Naive thymus-derived CD4-positive, alpha-beta T cell (primary cell): ENCODE results near the gene BPTF. TPM values are rescaled to one million over a fixed set of nuclear protein-coding genes. Genes with fewer than 3 reads are reported as not detected.
"Not testable (repeated sequence)": the region's sequence is repeated elsewhere in the genome, so short reads cannot be mapped to it uniquely, and the experiment has no call there.

Experiments
- ATAC-seq: fragments of 150-1000 bp; cut with Tn5 transposase; 2 replicates; pipeline ENCODE4 v1.10.0; 2021; ENCODE audit warnings: mild to moderate bottlenecking, moderate library complexity
- CTCF ChIA-PET: fragments of 350-600 bp; sonication (Branson Sonifier 250); formaldehyde crosslinking; loops from one replicate; lab custom pipeline; 2021; ENCODE audit warnings: antibody characterized with exemption; lab: Charles Lee
- POLR2A ChIA-PET: fragments of 350-600 bp; sonication (Branson Sonifier 250); formaldehyde crosslinking; loops from one replicate; lab custom pipeline; 2021; ENCODE audit warnings: antibody characterized with exemption, inconsistent platforms; lab: Charles Lee
- DNase-seq, 9 donors: peaks; one replicate each; pipeline versions ENCODE4 v3.0.0 to v3.0.0-alpha.2; 2020 to 2022; ENCODE audit warnings: mixed read lengths in 1 of 9
- H3K27ac ChIP-seq: one replicate; pipeline ENCODE4 v1.7.0; 2013; ENCODE audit warnings: mild to moderate bottlenecking, low read depth, low read length, moderate library complexity
- H3K27me3 ChIP-seq, 2 donors: one replicate each; pipeline ENCODE4 v1.7.0; 2013; ENCODE audit warnings: low read length in 2 of 2, mild to moderate bottlenecking in 2 of 2, moderate library complexity in 2 of 2; ENCODE audit not compliant: control insufficient read depth in 2 of 2, insufficient read depth in 2 of 2
- H3K36me3 ChIP-seq, 3 experiments: 1 replicate in 2 of 3; 2 replicates in 1 of 3; pipeline ENCODE4 v1.7.0; 2013; ENCODE audit warnings: low read length in 3 of 3, mild to moderate bottlenecking in 3 of 3, moderate library complexity in 1 of 3; ENCODE audit not compliant: insufficient read depth in 3 of 3, control insufficient read depth in 2 of 3
- H3K4me1 ChIP-seq, 2 donors: one replicate each; pipeline ENCODE4 v1.7.0; 2013; ENCODE audit warnings: low read length in 2 of 2, mild to moderate bottlenecking in 2 of 2, moderate library complexity in 1 of 2; ENCODE audit not compliant: control insufficient read depth in 2 of 2, insufficient read depth in 2 of 2
- H3K4me3 ChIP-seq: 2 replicates; pipeline ENCODE4 v1.7.0; 2013; ENCODE audit warnings: mild to moderate bottlenecking, low read length
- H3K9me3 ChIP-seq, 3 experiments: 1 replicate in 2 of 3; 2 replicates in 1 of 3; pipeline ENCODE4 v1.7.0; 2013; ENCODE audit warnings: low read length in 3 of 3; ENCODE audit not compliant: control insufficient read depth in 2 of 3
- H3K27ac Mint-ChIP-seq, 9 donors: one replicate each; pipeline ENCODE4 v1.8.0; 2020 to 2022; ENCODE audit warnings: mixed read lengths in 9 of 9, mild to moderate bottlenecking in 8 of 9, moderate library complexity in 5 of 9, inconsistent platforms in 2 of 9
- H3K27me3 Mint-ChIP-seq, 5 donors: one replicate each; pipeline ENCODE4 v1.8.0; 2021 to 2022; ENCODE audit warnings: mixed read lengths in 5 of 5, mild to moderate bottlenecking in 1 of 5
- H3K36me3 Mint-ChIP-seq, 5 donors: one replicate each; pipeline ENCODE4 v1.8.0; 2020 to 2022; ENCODE audit warnings: mixed read lengths in 5 of 5, mild to moderate bottlenecking in 3 of 5, inconsistent platforms in 1 of 5
- H3K4me1 Mint-ChIP-seq, 7 donors: one replicate each; pipeline ENCODE4 v1.8.0; 2020 to 2022; ENCODE audit warnings: mixed read lengths in 7 of 7, mild to moderate bottlenecking in 3 of 7, inconsistent platforms in 1 of 7
- H3K4me3 Mint-ChIP-seq, 10 donors: one replicate each; pipeline ENCODE4 v1.8.0; 2020 to 2022; ENCODE audit warnings: mild to moderate bottlenecking in 10 of 10, mixed read lengths in 10 of 10, moderate library complexity in 6 of 10, inconsistent platforms in 2 of 10
- H3K9me3 Mint-ChIP-seq, 11 donors: one replicate each; pipeline ENCODE4 v1.8.0; 2020 to 2022; ENCODE audit warnings: mixed read lengths in 11 of 11, mild to moderate bottlenecking in 4 of 11, inconsistent platforms in 1 of 11, moderate library complexity in 1 of 11
- intact Hi-C, 2 donors: fragments of 100-400 bp; cut with micrococcal nuclease; formaldehyde crosslinking; loops; one replicate each; pipeline ENCODE4 v1.15.1; 2023
- polyA plus RNA-seq, 2 donors: library from polyadenylated mRNA; unstranded; fragments of 300-500 nt; fragmentation: Illumina TruSeq; gene quantifications; one replicate each; pipeline ENCODE4 v1.2.3, GENCODE V29; 2021
- total RNA-seq, 6 experiments: library from RNA in 5 of 6; stranded (reverse) in 5 of 6; gene quantifications; 1 replicate in 5 of 6; 2 replicates in 1 of 6; pipeline ENCODE4 v1.2.3 and lab custom pipeline; 2021 to 2026

The BPTF gene
- total and polyA plus RNA-seq, 7 experiments from 2014 or later = 16.0 to 219 (median 149) TPM

- H3K36me3 Mint-ChIP-seq = peaks cover 12 to 27% (median 27%) of the 10 kb centered on the region in 5 donors
- ATAC-seq (no peak), DNase-seq (no peak)
- H3K27ac Mint-ChIP-seq = peak overlapping the region in 3 of 9 donors; percentile 25 to 68 (median 68)
- intact Hi-C loops = no loop called here
- Histone ChIP-seq H3K9me3 (no peaks in the 10 kb centered on the region), H3K27me3 (no peaks in the 10 kb centered on the region), H3K27ac (no peak overlapping the region), H3K4me1 (peaks cover 7 to 18% of the 10 kb centered on the region in 2 donors), H3K36me3 (peaks cover 0 to 13% (median 7%) of the 10 kb centered on the region in 3 experiments), H3K4me3 (no peak overlapping the region)
- H3K4me1 Mint-ChIP-seq = peaks cover 54 to 97% (median 81%) of the 10 kb centered on the region in 7 donors
- H3K4me3 Mint-ChIP-seq = peak overlapping the region in 5 of 10 donors; percentile 27 to 83 (median 54)
- CTCF ChIA-PET = no interaction called here
- POLR2A ChIA-PET = interaction anchor here (0.7 kb wide), 1 partner anchor 194 kb away, joined by 3 read pairs; no protein-coding TSS in a partner anchor
- peaks cover 0 to 3% (median 0%) of the 10 kb centered on the region in 11 donors for H3K9me3 Mint-ChIP-seq
- H3K27me3 Mint-ChIP-seq = no peaks in the 10 kb centered on the region
Measured at GRCh38 chr17:67853703-67854102, 28.4 kb downstream of the BPTF start.

GRCh38 chr17:67854378-67854777 lies 29.1 kb downstream of the BPTF start:
- Histone ChIP-seq H3K36me3 (peaks cover 0 to 13% (median 7%) of the 10 kb centered on the region in 3 experiments), H3K4me3 (no peak overlapping the region), H3K27me3 (no peaks in the 10 kb centered on the region), H3K9me3 (no peaks in the 10 kb centered on the region), H3K4me1 (peaks cover 7 to 19% of the 10 kb centered on the region in 2 donors), H3K27ac (no peak overlapping the region)
- Mint-ChIP-seq H3K27me3 (no peaks in the 10 kb centered on the region), H3K9me3 (peaks cover 0 to 3% (median 0%) of the 10 kb centered on the region in 11 donors), H3K27ac (peak overlapping the region; percentile 12 to 69 (median 39)), H3K4me3 (peak overlapping the region in 9 of 10 donors; percentile 15 to 83 (median 47)), H3K36me3 (peaks cover 12 to 24% (median 20%) of the 10 kb centered on the region in 5 donors), H3K4me1 (peaks cover 51 to 95% (median 80%) of the 10 kb centered on the region in 7 donors)
- ChIA-PET CTCF (interaction anchor here (0.5 kb wide), 2 partner anchors 23 to 147 kb away, joined by 3 to 5 read pairs; no protein-coding TSS in a partner anchor), POLR2A (interaction anchor here (1.0 kb wide), 1 partner anchor 87 kb away, joined by 3 read pairs; no protein-coding TSS in a partner anchor)
- no peak for DNase-seq
- no peak for ATAC-seq
- intact Hi-C loops = no loop called here

- H3K27ac Mint-ChIP-seq = peak overlapping the region; percentile 16 to 91 (median 69)
- H3K4me1 ChIP-seq = peaks cover 13 to 27% of the 10 kb centered on the region in 2 donors
Measured at GRCh38 chr17:67855504-67856324, 30.4 kb downstream of the BPTF start.

GRCh38 chr17:67856402-67856801 lies 31.1 kb downstream of the BPTF start:
- POLR2A ChIA-PET = interaction anchor here (1.5 kb wide), 1 partner anchor 31 kb away, joined by 3 read pairs; the partner anchor contains the start of gene BPTF
- peaks cover 0 to 13% (median 7%) of the 10 kb centered on the region in 3 experiments for H3K36me3 ChIP-seq
- H3K27ac Mint-ChIP-seq = peak overlapping the region; percentile 24 to 89 (median 68)
- peak overlapping the region; percentile 5 to 86 (median 76) for H3K4me3 Mint-ChIP-seq
- intact Hi-C loops, CTCF ChIA-PET, H3K27me3 Mint-ChIP-seq, H3K9me3 ChIP-seq, H3K4me3 ChIP-seq, ATAC-seq, H3K27me3 ChIP-seq, H3K27ac ChIP-seq, DNase-seq, H3K9me3 Mint-ChIP-seq: not testable (repeated sequence)
- peaks cover 8 to 24% (median 19%) of the 10 kb centered on the region in 5 donors for H3K36me3 Mint-ChIP-seq
- peaks cover 51 to 92% (median 87%) of the 10 kb centered on the region in 7 donors for H3K4me1 Mint-ChIP-seq
- H3K4me1 ChIP-seq = peaks cover 13 to 25% of the 10 kb centered on the region in 2 donors

More at GRCh38 chr17:67855504-67856324, 30.4 kb downstream of the BPTF start:
- intact Hi-C loops = no loop called here
- Mint-ChIP-seq H3K4me3 (peak overlapping the region; percentile 64 to 86 (median 76)), H3K36me3 (peaks cover 8 to 22% (median 17%) of the 10 kb centered on the region in 5 donors), H3K9me3 (peaks cover 0 to 3% (median 0%) of the 10 kb centered on the region in 11 donors), H3K4me1 (peaks cover 52 to 92% (median 87%) of the 10 kb centered on the region in 7 donors), H3K27me3 (no peaks in the 10 kb centered on the region)
- no peaks in the 10 kb centered on the region for H3K27me3 ChIP-seq
- no peak for DNase-seq
- ChIA-PET POLR2A (interaction anchor here (0.6 to 1.5 kb wide), 2 partner anchors 24 to 31 kb away, joined by 3 read pairs; partner anchors contain the start of gene BPTF), CTCF (interaction anchor here (0.6 kb wide), 1 partner anchor 20 kb away, joined by 5 read pairs; no protein-coding TSS in a partner anchor)
- ATAC-seq = peak; percentile 37
- no peak overlapping the region for H3K4me3 ChIP-seq
- peak overlapping the region; percentile 56 for H3K27ac ChIP-seq
- H3K9me3 ChIP-seq = no peaks in the 10 kb centered on the region
- H3K36me3 ChIP-seq = peaks cover 0 to 13% (median 7%) of the 10 kb centered on the region in 3 experiments

GRCh38 chr17:67862614-67863217 lies 37.4 kb downstream of the BPTF start:
- intact Hi-C loops = loop anchor here in 1 of 2 donors (5.0 kb wide), 1 partner anchor 35 kb away; the partner anchor contains the start of gene BPTF
- Histone ChIP-seq H3K27ac (no peak overlapping the region), H3K36me3 (peaks cover 0 to 3% (median 0%) of the 10 kb centered on the region in 3 experiments), H3K4me3 (no peak overlapping the region), H3K9me3 (no peaks in the 10 kb centered on the region), H3K27me3 (no peaks in the 10 kb centered on the region), H3K4me1 (peaks cover 12 to 15% of the 10 kb centered on the region in 2 donors)
- no peak for DNase-seq
- Mint-ChIP-seq H3K4me1 (peaks cover 40 to 81% (median 72%) of the 10 kb centered on the region in 7 donors), H3K27ac (peak overlapping the region in 3 of 9 donors; percentile 22 to 67 (median 47)), H3K4me3 (peak overlapping the region in 2 of 10 donors; percentile 1 to 16), H3K27me3 (no peaks in the 10 kb centered on the region), H3K9me3 (no peaks in the 10 kb centered on the region), H3K36me3 (peaks cover 0 to 36% (median 14%) of the 10 kb centered on the region in 5 donors)
- ATAC-seq = no peak
- POLR2A ChIA-PET = no interaction called here
- CTCF ChIA-PET = interaction anchor here (0.7 kb wide), 2 partner anchors 114 to 240 kb away, joined by 3 to 5 read pairs; no protein-coding TSS in a partner anchor
